Activated naive CD4-positive, alpha-beta T cell treated with anti-CD3 and anti-CD28 coated beads for 36 hours (primary cell): ENCODE data around the gene IZUMO3. TPM values are rescaled to one million over a fixed set of nuclear protein-coding genes. Genes with fewer than 3 reads are reported as not detected.

ENCODE experiments used
- CTCF ChIA-PET: fragments of 350-600 bp; sonication (Branson Sonifier 250); formaldehyde crosslinking; loops from one replicate; lab custom pipeline; 2021; ENCODE audit warnings: antibody characterized with exemption; lab: Charles Lee
- DNase-seq: peaks from one replicate; pipeline ENCODE4 v3.0.0-alpha.2; 2020
- H3K27ac Mint-ChIP-seq: one replicate; pipeline ENCODE4 v1.8.0; 2021; ENCODE audit warnings: mild to moderate bottlenecking, mixed read lengths
- H3K27me3 Mint-ChIP-seq: one replicate; pipeline ENCODE4 v1.8.0; 2021; ENCODE audit warnings: low read depth, mixed read lengths
- H3K36me3 Mint-ChIP-seq: one replicate; pipeline ENCODE4 v1.8.0; 2021; ENCODE audit warnings: low read depth, mixed read lengths
- H3K4me1 Mint-ChIP-seq: one replicate; pipeline ENCODE4 v1.8.0; 2021; ENCODE audit warnings: low read depth, mixed read lengths
- H3K4me3 Mint-ChIP-seq: one replicate; pipeline ENCODE4 v1.8.0; 2021; ENCODE audit warnings: mild to moderate bottlenecking, moderate library complexity, mixed read lengths
- H3K9me3 Mint-ChIP-seq: one replicate; pipeline ENCODE4 v1.8.0; 2021; ENCODE audit warnings: mixed read lengths
- intact Hi-C: fragments of 100-400 bp; cut with micrococcal nuclease; formaldehyde crosslinking; loops from one replicate; pipeline ENCODE4 v1.15.1; 2023
- total RNA-seq, 2 experiments: library from RNA; stranded (reverse); gene quantifications; one replicate each; pipeline ENCODE4 v1.2.3, GENCODE V29; 2021

Gene IZUMO3
- total RNA-seq, 2 experiments from 2014 or later: not detected

DNA sequence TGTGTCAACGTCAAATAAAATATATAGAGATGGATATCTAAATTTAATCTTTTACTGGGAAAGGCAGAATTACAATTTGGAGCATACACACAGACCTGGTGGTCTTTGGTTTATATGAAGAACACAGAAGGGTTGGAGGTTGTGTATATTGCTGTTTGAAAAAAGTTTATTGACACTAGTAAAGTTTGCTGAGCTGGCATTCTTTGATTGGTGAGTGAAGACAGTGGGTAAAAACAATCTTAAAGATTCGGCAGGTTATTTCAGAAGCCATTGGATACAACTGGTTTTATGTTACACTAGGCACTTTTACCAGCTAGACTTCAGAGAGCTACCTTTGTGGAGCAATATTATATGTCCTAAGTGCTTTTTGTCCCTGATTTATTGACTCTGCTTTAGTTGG lies 27.2 kb downstream of the IZUMO3 start:
- no peak for DNase-seq
- H3K36me3 Mint-ChIP-seq: no peaks in the 10 kb centered on the region
- no peak overlapping the region for H3K4me3 Mint-ChIP-seq
- H3K9me3 Mint-ChIP-seq: peaks cover 2% of the 10 kb centered on the region
- intact Hi-C loops: no loop called here
- H3K27me3 Mint-ChIP-seq: no peaks in the 10 kb centered on the region
- H3K4me1 Mint-ChIP-seq: no peaks in the 10 kb centered on the region
- H3K27ac Mint-ChIP-seq: no peak overlapping the region
- CTCF ChIA-PET: interaction anchor here (0.5 to 0.8 kb wide), 3 partner anchors 11 to 635 kb away, joined by 3 to 4 read pairs (median 3); no protein-coding TSS in a partner anchor

DNA sequence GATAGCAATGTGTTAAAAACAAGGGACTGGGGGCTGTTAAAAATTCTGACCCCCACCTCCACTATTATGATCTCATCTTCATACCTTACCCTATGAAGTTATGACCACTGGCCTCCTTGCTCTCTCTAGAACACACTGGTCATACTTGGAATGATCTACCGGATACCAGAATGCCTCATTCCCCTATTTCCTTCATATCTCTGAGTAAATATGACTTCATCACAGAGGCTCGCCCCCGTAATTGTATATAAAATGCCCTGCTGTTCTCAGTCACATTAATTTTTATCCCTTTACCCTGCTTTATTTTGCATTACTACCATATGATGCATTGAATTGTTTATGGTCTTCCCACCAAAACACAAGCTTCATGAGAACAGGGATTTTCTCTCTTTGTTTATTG lies 29.2 kb downstream of the IZUMO3 start:
- intact Hi-C loops: no loop called here
- Mint-ChIP-seq H3K36me3 (no peaks in the 10 kb centered on the region), H3K4me3 (no peak overlapping the region), H3K27ac (no peak overlapping the region), H3K27me3 (no peaks in the 10 kb centered on the region), H3K4me1 (no peaks in the 10 kb centered on the region), H3K9me3 (peaks cover 7% of the 10 kb centered on the region)
- CTCF ChIA-PET: no interaction called here
- DNase-seq: no peak

DNA sequence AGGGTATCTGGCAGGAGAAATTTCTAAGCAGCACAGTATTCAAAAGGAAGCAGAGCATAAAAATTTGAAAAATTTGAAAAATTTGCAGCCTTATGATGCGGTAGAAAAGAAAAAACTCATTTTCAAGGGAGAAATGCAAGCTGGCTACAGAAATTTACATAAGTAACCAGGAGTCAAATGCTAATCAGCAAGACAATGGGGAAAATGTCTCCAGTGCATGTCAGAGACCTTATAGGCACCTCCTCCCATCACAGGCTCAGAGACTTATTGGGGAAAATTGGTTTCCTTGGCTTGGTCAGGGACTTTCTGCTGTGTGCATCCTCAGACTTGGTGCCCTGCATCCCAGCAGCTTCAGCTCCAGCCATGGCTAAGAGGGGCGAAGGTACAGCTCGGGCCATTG lies 35.8 kb downstream of the IZUMO3 start:
- CTCF ChIA-PET: no interaction called here

GRCh38 chr9:24504521-24504920 lies 41.2 kb downstream of the IZUMO3 start:
- no peak for DNase-seq
- peaks cover 15% of the 10 kb centered on the region for H3K9me3 Mint-ChIP-seq
- H3K36me3 Mint-ChIP-seq: no peaks in the 10 kb centered on the region
- H3K27ac Mint-ChIP-seq: no peak overlapping the region
- H3K4me3 Mint-ChIP-seq: no peak overlapping the region
- no peaks in the 10 kb centered on the region for H3K4me1 Mint-ChIP-seq
- CTCF ChIA-PET: no interaction called here
- intact Hi-C loops: loop anchor here (10.0 kb wide), 1 partner anchor 60 kb away; no protein-coding TSS in a partner anchor
- no peaks in the 10 kb centered on the region for H3K27me3 Mint-ChIP-seq

More for the DNA sequence above, 35.8 kb downstream of the IZUMO3 start:
- Mint-ChIP-seq H3K36me3 (no peaks in the 10 kb centered on the region), H3K9me3 (peaks cover 22% of the 10 kb centered on the region), H3K4me1 (no peaks in the 10 kb centered on the region), H3K27ac (no peak overlapping the region), H3K4me3 (no peak overlapping the region), H3K27me3 (no peaks in the 10 kb centered on the region)
- DNase-seq: no peak
- intact Hi-C loops: loop anchor here (10.0 kb wide), 1 partner anchor 65 kb away; no protein-coding TSS in a partner anchor

DNA sequence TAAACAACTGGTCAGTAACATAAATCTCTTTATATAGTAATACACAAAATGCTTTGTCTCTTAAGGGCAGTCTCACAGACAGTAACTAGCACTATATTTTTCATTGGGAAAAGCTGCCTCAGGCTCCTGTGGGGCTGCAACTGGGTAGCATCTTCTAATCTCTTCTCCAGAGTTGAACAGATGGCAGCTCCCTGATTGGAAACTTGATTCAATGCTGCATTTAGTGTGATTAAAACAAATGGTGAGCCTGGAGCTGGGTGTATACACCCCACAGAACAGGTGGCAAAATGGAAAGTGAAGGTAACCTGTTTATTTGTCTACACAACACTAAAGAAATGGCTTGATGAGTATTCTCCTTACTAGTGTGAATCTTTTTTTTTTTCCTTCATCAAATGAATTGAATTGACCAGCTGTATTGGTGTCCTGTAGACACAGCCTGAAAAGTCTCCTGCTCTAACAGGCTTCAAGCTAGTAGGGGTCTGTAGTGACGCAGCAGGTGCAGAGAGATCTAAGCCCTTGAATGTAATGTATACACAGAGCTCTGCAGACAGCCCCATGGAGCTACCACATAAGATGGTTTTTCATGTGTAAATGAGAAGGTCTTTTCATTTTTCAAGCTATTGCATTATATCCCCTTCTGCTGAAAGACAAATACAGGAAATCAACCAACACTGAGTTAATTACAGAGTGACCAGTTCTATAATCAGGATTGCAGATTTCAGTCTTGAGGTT lies 43.3 kb downstream of the IZUMO3 start:
- no peak overlapping the region for H3K4me3 Mint-ChIP-seq
- no peaks in the 10 kb centered on the region for H3K36me3 Mint-ChIP-seq
- CTCF ChIA-PET: no interaction called here
- no peaks in the 10 kb centered on the region for H3K27me3 Mint-ChIP-seq
- intact Hi-C loops: loop anchor here (10.0 kb wide), 1 partner anchor 58 kb away; no protein-coding TSS in a partner anchor
- H3K27ac Mint-ChIP-seq: no peak overlapping the region
- no peaks in the 10 kb centered on the region for H3K4me1 Mint-ChIP-seq
- no peak for DNase-seq
- peaks cover 18% of the 10 kb centered on the region for H3K9me3 Mint-ChIP-seq

DNA sequence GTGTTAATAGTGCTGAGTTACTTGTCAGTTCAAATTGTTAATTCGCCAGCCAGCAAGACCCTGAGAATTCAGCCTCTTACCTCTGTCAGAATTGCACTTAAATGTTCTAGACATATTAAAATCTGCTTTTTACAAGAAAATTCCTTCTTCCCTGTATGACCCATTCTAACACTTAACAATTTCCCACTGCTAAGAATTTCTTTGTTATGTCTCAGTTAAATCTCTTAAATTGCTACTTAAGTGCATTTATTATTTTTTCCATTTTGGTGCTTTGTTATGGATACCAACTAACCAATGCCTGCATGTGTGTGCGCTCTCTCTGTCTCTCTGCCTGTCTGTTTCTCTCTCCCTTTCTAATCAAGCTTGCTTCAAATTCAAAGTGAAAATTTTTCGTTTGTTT lies 44.9 kb downstream of the IZUMO3 start:
- no peak for DNase-seq
- CTCF ChIA-PET: no interaction called here
- peaks cover 17% of the 10 kb centered on the region for H3K9me3 Mint-ChIP-seq
- no peak overlapping the region for H3K4me3 Mint-ChIP-seq
- no peaks in the 10 kb centered on the region for H3K27me3 Mint-ChIP-seq
- H3K27ac Mint-ChIP-seq: no peak overlapping the region
- no peaks in the 10 kb centered on the region for H3K36me3 Mint-ChIP-seq
- intact Hi-C loops: loop anchor here (10.0 kb wide), 1 partner anchor 56 kb away; no protein-coding TSS in a partner anchor
- no peaks in the 10 kb centered on the region for H3K4me1 Mint-ChIP-seq

GRCh38 chr9:24498632-24499031 lies 47.1 kb downstream of the IZUMO3 start:
- no peaks in the 10 kb centered on the region for H3K4me1 Mint-ChIP-seq
- CTCF ChIA-PET: no interaction called here
- H3K4me3 Mint-ChIP-seq: no peak overlapping the region
- peaks cover 21% of the 10 kb centered on the region for H3K9me3 Mint-ChIP-seq
- no peaks in the 10 kb centered on the region for H3K27me3 Mint-ChIP-seq
- H3K27ac Mint-ChIP-seq: no peak overlapping the region
- H3K36me3 Mint-ChIP-seq: no peaks in the 10 kb centered on the region
- DNase-seq: no peak
- intact Hi-C loops: no loop called here

DNA sequence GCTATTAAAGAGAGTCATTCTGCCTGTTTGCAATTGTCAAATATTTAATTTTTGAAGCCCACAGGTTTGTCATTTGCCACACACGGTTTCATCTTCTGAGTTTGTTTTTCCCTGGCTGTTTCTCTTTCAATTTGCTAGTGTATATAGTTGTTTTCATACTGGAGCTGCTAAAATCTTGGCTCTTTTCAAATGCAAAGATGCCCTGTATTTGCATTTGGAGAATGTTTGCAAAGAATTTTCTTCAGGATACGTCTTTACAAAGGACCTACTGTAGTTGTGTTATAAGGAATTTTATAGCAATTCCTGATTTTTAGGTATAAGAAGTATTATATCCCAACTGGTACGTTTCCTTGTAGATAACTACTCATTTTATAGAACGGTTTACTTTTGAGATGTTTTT lies 48.0 kb downstream of the IZUMO3 start:
- CTCF ChIA-PET: no interaction called here
- H3K4me1 Mint-ChIP-seq: no peaks in the 10 kb centered on the region
- no peak overlapping the region for H3K4me3 Mint-ChIP-seq
- H3K27ac Mint-ChIP-seq: no peak overlapping the region
- H3K36me3 Mint-ChIP-seq: no peaks in the 10 kb centered on the region
- DNase-seq: no peak
- peaks cover 22% of the 10 kb centered on the region for H3K9me3 Mint-ChIP-seq
- H3K27me3 Mint-ChIP-seq: no peaks in the 10 kb centered on the region
- intact Hi-C loops: no loop called here
